Neuron (in vitro differentiated cells): ENCODE results near the gene DAZAP1.

ENCODE experiments used
- H2AFZ ChIP-seq: one replicate; pipeline ENCODE4 v1.6.1; 2013; ENCODE audit warnings: low read depth, mild to moderate bottlenecking, inconsistent platforms, low read length, moderate library complexity
- H3K27me3 ChIP-seq: one replicate; pipeline ENCODE4 v1.6.1; 2013; ENCODE audit warnings: low read length; ENCODE audit not compliant: insufficient read depth
- H3K36me3 ChIP-seq: one replicate; pipeline ENCODE4 v1.6.1; 2013; ENCODE audit warnings: low read length; ENCODE audit not compliant: insufficient read depth
- H3K4me1 ChIP-seq: one replicate; pipeline ENCODE4 v1.6.1; 2013; ENCODE audit warnings: low read length; ENCODE audit not compliant: insufficient read depth
- H3K4me3 ChIP-seq: 2 replicates; pipeline ENCODE4 v1.5.1; 2013; ENCODE audit warnings: mild to moderate bottlenecking, low read length, moderate library complexity
- H3K9me3 ChIP-seq: one replicate; pipeline ENCODE4 v1.6.1; 2013; ENCODE audit warnings: low read length

The DAZAP1 gene

DNA sequence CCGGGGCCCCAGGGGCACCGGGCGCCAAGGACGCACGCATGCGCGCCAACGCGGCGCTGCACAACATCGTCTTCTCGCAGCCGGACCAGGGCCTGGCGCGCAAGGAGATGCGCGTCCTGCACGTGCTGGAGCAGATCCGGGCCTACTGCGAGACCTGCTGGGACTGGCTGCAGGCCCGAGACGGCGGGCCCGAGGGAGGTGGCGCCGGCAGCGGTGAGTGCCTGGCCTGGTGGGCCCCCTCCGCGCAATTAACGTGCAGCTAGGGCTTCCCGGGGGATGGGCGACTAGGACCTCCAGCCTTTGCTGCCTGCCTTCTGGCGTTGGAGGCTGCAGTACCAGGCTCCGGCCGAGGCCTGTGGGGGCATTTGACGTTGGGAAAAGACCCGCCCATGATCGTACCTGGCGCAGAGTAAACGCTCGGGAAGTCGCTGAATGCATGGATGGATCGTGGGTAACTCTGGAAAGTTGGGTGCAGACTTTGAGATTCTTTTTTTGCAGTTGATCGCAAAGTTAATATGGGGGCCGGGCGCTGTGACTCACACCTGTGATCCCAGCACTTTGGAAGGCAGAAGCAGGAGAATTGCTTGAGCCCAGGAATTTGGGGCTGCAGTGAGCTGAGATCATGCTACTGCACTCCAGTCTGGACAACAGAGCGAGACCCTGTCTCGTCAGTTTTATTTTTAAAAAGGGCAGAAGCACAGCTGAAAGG is 49.8 kb downstream of the DAZAP1 start:
- Histone ChIP-seq H3K36me3 (peaks cover 86% of the 10 kb centered on the region), H2AFZ (no peak overlapping the region), H3K4me1 (peaks cover 14% of the 10 kb centered on the region), H3K4me3 (no peak overlapping the region), H3K27me3 (no peaks in the 10 kb centered on the region), H3K9me3 (no peaks in the 10 kb centered on the region)

DNA sequence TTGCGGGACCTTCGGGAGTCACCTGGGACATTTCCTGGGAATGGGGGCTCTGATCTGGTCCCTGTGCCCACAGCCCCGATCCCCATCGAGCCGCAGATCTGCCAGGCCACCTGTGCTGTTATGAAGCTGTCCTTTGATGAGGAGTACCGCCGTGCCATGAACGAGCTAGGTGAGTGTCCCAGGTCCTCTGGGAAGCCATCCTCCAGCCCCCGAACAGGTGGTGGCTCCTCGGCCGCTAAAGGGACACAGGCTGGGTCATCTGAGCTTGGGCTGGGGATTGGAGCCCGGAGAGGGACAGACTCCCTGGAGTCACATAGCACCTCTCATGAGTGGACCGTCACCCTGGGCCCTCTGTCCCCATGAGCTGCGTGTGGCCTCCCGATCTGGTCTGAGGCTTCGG is 50.5 kb downstream of the DAZAP1 start:
- no peaks in the 10 kb centered on the region for H3K27me3 ChIP-seq
- no peaks in the 10 kb centered on the region for H3K9me3 ChIP-seq
- H3K4me1 ChIP-seq: peaks cover 7% of the 10 kb centered on the region
- no peak overlapping the region for H3K4me3 ChIP-seq
- H3K36me3 ChIP-seq: peaks cover 84% of the 10 kb centered on the region
- H2AFZ ChIP-seq: no peak overlapping the region

DNA sequence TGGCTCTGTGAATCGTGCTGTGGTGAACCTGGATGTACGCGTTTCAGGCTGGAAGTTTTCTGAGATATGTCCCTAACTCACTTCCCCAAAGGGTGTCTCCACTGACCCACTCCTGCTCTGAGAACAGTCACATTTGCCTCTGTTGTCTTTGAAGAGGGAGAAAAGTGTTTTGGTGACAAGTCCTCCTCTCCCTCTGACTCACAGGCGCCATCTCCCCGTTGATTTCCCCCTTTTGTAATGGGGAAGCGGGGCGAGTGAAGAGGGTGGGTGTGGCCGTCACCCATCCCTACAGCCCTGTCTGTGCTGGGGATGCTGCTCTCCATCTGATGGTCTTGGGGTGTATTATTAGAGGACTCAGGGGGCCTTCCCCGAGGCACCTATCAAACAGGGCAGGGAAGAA is 52.1 kb downstream of the DAZAP1 start:
- no peaks in the 10 kb centered on the region for H3K4me1 ChIP-seq
- no peak overlapping the region for H2AFZ ChIP-seq
- H3K4me3 ChIP-seq: no peak overlapping the region
- H3K27me3 ChIP-seq: no peaks in the 10 kb centered on the region
- H3K36me3 ChIP-seq: peaks cover 77% of the 10 kb centered on the region
- no peaks in the 10 kb centered on the region for H3K9me3 ChIP-seq

DNA sequence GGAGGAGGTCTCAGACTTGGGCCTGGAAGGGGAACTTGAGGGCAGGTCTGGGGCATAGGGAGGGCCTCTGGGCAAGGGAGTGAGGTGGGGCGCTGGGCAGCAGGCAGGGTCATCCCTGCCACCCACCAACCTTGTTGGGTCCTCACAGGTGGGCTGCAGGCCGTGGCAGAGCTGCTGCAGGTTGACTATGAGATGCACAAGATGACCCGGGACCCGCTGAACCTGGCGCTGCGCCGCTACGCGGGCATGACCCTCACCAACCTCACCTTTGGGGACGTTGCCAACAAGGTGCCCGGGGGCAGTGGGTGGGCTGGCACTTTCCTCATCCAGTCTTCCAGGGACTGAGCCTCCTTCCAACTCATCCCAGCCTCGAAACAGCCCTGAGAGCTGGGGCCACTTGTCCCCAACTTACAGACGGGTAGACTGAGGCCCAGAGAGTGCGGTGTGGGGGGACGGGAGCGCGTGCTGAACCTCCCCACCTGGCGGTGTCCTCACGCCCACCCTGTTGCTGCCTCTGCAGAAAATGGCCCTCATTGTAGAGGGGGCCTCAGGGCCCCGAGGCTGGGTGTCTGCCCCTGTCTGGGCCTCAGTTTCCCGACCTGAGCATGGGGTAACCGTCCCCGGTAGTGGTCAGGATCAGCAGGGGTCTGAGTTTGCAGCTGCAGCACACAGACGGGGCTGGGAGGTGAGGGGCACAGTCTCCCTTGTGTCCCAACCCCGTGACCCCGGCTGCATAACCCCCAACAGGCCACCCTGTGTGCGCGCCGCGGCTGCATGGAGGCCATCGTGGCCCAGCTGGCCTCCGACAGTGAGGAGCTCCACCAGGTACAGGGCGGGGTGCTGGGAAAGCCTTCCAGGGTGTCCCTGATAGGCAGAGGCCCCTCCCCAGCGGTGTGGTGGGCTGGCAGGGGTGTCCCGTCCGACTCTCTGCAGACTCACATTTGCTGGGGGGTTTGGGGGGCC is 52.9 kb downstream of the DAZAP1 start:
- no peaks in the 10 kb centered on the region for H3K27me3 ChIP-seq
- H3K36me3 ChIP-seq: peaks cover 77% of the 10 kb centered on the region
- no peak overlapping the region for H2AFZ ChIP-seq
- no peaks in the 10 kb centered on the region for H3K4me1 ChIP-seq
- H3K4me3 ChIP-seq: no peak overlapping the region
- H3K9me3 ChIP-seq: no peaks in the 10 kb centered on the region

DNA sequence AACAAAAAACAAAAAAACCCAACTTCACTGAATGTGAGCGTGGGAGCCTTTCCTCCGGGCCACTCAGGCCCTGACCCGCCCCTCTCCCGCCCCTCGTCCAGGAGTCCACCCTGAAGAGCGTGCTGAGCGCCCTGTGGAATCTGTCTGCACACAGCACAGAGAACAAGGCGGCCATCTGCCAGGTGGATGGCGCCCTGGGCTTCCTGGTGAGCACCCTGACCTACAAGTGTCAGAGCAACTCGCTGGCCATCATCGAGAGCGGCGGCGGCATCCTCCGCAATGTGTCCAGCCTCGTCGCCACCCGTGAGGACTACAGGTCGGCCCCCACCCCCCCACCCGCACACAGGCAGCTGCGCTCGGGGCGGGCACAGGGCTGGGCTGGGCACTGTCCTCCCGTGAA is 54.5 kb downstream of the DAZAP1 start:
- no peak overlapping the region for H3K4me3 ChIP-seq
- no peaks in the 10 kb centered on the region for H3K4me1 ChIP-seq
- no peaks in the 10 kb centered on the region for H3K27me3 ChIP-seq
- peaks cover 75% of the 10 kb centered on the region for H3K36me3 ChIP-seq
- H2AFZ ChIP-seq: no peak overlapping the region
- H3K9me3 ChIP-seq: no peaks in the 10 kb centered on the region

DNA sequence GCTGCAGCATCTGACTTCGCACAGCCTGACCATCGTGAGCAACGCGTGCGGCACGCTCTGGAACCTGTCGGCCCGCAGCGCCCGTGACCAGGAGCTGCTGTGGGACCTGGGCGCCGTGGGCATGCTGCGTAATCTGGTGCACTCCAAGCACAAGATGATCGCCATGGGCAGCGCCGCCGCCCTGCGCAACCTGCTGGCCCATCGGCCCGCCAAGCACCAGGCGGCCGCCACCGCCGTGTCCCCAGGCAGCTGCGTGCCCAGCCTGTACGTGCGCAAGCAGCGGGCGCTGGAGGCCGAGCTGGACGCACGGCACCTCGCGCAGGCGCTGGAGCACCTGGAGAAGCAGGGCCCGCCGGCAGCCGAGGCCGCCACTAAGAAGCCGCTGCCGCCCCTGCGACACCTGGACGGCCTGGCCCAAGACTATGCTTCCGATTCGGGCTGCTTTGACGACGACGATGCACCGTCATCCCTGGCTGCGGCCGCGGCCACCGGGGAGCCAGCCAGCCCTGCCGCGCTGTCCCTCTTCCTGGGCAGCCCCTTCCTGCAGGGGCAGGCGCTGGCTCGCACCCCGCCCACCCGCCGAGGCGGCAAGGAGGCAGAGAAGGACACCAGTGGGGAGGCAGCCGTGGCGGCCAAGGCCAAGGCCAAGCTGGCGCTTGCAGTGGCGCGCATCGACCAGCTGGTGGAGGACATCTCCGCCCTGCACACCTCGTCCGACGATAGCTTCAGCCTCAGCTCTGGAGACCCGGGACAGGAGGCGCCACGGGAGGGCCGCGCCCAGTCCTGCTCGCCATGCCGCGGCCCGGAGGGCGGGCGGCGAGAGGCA is 58.0 kb downstream of the DAZAP1 start:
- H3K4me1 ChIP-seq: no peaks in the 10 kb centered on the region
- no peaks in the 10 kb centered on the region for H3K27me3 ChIP-seq
- no peak overlapping the region for H2AFZ ChIP-seq
- H3K4me3 ChIP-seq: no peak overlapping the region
- peaks cover 63% of the 10 kb centered on the region for H3K36me3 ChIP-seq
- H3K9me3 ChIP-seq: no peaks in the 10 kb centered on the region

DNA sequence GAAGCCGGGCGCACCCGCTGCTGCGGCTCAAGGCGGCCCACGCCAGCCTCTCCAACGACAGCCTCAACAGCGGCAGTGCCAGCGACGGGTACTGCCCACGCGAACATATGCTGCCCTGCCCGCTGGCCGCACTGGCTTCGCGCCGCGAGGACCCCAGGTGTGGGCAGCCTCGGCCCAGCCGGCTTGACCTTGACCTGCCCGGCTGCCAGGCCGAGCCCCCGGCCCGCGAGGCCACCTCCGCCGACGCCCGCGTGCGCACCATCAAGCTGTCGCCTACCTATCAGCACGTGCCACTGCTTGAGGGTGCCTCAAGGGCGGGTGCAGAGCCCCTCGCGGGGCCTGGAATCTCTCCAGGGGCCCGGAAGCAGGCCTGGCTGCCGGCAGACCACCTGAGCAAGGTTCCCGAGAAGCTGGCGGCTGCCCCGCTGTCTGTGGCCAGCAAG is 58.7 kb downstream of the DAZAP1 start:
- H3K4me1 ChIP-seq: no peaks in the 10 kb centered on the region
- peaks cover 61% of the 10 kb centered on the region for H3K36me3 ChIP-seq
- no peak overlapping the region for H2AFZ ChIP-seq
- no peak overlapping the region for H3K4me3 ChIP-seq
- no peaks in the 10 kb centered on the region for H3K9me3 ChIP-seq
- H3K27me3 ChIP-seq: no peaks in the 10 kb centered on the region

DNA sequence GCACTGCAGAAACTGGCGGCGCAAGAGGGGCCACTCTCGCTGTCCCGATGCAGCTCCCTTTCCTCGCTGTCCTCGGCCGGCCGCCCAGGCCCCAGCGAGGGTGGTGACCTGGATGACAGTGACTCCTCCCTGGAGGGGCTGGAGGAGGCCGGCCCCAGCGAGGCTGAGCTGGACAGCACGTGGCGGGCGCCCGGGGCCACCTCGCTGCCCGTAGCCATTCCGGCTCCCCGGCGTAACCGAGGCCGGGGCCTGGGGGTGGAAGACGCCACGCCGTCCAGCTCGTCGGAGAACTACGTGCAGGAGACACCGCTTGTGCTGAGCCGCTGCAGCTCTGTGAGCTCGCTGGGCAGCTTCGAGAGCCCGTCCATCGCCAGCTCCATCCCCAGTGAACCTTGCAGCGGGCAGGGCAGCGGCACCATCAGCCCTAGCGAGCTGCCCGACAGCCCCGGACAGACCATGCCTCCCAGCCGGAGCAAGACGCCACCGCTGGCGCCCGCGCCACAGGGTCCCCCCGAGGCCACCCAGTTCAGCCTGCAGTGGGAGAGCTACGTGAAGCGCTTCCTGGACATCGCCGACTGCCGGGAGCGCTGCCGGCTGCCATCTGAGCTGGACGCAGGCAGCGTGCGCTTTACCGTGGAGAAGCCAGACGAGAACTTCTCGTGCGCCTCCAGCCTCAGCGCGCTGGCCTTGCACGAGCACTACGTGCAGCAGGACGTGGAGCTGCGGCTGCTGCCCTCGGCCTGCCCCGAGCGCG is 59.3 kb downstream of the DAZAP1 start:
- Histone ChIP-seq H3K4me1 (no peaks in the 10 kb centered on the region), H3K36me3 (peaks cover 60% of the 10 kb centered on the region), H3K9me3 (no peaks in the 10 kb centered on the region), H3K27me3 (no peaks in the 10 kb centered on the region), H3K4me3 (no peak overlapping the region), H2AFZ (no peak overlapping the region)

DNA sequence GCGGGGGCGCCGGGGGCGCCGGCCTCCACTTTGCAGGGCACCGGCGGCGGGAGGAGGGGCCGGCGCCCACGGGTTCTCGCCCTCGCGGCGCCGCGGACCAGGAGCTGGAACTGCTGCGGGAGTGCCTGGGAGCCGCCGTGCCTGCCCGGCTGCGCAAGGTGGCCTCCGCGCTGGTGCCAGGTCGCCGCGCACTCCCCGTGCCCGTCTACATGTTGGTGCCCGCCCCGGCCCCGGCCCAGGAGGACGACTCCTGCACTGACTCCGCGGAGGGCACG is 59.8 kb downstream of the DAZAP1 start:
- H3K9me3 ChIP-seq: no peaks in the 10 kb centered on the region
- peaks cover 2% of the 10 kb centered on the region for H3K4me1 ChIP-seq
- peaks cover 60% of the 10 kb centered on the region for H3K36me3 ChIP-seq
- H3K4me3 ChIP-seq: no peak overlapping the region
- H3K27me3 ChIP-seq: no peaks in the 10 kb centered on the region
- H2AFZ ChIP-seq: no peak overlapping the region

DNA sequence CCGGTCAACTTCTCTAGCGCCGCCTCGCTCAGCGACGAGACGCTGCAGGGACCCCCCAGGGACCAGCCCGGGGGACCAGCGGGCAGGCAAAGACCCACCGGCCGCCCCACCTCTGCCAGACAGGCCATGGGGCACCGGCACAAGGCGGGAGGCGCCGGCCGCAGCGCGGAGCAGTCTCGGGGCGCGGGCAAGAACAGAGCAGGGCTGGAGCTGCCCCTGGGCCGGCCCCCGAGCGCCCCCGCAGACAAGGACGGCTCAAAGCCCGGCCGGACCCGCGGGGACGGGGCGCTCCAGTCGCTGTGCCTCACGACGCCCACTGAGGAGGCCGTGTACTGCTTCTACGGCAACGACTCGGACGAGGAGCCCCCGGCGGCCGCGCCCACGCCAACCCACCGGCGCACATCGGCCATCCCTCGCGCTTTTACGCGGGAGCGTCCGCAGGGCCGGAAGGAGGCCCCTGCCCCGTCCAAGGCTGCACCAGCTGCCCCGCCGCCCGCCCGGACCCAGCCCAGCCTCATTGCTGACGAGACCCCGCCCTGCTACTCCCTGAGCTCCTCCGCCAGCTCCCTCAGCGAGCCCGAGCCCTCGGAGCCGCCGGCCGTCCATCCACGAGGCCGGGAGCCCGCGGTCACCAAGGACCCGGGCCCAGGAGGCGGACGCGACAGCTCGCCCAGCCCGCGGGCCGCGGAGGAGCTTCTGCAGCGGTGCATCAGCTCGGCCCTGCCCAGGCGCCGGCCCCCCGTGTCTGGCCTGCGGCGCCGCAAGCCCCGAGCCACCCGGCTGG is 60.3 kb downstream of the DAZAP1 start:
- Histone ChIP-seq H3K4me3 (no peak overlapping the region), H3K36me3 (peaks cover 60% of the 10 kb centered on the region), H3K4me1 (peaks cover 2% of the 10 kb centered on the region), H3K27me3 (no peaks in the 10 kb centered on the region), H3K9me3 (no peaks in the 10 kb centered on the region), H2AFZ (no peak overlapping the region)

DNA sequence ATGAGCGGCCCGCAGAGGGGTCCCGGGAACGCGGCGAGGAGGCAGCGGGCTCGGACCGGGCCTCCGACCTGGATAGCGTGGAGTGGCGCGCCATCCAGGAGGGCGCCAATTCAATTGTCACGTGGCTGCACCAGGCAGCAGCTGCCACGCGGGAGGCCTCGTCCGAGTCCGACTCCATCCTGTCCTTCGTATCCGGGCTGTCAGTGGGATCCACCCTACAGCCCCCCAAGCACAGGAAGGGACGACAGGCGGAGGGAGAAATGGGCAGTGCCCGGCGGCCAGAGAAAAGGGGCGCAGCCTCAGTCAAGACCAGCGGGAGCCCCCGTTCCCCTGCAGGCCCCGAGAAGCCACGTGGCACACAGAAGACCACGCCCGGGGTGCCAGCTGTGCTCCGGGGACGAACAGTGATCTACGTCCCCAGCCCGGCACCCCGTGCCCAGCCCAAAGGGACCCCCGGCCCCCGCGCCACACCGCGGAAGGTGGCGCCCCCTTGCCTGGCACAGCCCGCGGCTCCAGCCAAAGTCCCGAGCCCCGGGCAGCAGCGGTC is 61.0 kb downstream of the DAZAP1 start:
- Histone ChIP-seq H3K4me3 (no peak overlapping the region), H3K4me1 (peaks cover 2% of the 10 kb centered on the region), H3K27me3 (no peaks in the 10 kb centered on the region), H3K9me3 (no peaks in the 10 kb centered on the region), H2AFZ (no peak overlapping the region), H3K36me3 (peaks cover 56% of the 10 kb centered on the region)

DNA sequence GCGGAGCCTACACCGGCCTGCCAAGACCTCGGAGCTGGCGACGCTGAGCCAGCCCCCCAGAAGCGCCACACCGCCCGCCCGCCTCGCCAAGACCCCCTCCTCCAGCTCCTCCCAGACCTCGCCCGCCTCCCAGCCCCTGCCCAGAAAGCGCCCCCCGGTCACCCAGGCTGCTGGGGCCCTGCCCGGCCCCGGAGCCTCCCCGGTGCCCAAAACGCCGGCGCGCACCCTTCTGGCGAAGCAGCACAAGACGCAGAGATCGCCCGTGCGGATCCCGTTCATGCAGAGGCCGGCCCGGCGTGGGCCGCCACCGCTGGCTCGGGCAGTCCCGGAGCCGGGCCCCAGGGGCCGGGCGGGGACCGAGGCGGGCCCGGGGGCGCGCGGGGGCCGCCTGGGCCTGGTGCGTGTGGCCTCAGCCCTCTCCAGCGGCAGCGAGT is 61.5 kb downstream of the DAZAP1 start:
- Histone ChIP-seq H3K36me3 (peaks cover 54% of the 10 kb centered on the region), H3K27me3 (no peaks in the 10 kb centered on the region), H3K4me3 (no peak overlapping the region), H3K4me1 (peaks cover 2% of the 10 kb centered on the region), H3K9me3 (no peaks in the 10 kb centered on the region), H2AFZ (no peak overlapping the region)
